CD4-positive, alpha-beta T cell treated with Interleukin-17A for 1 hour (primary cell): ENCODE measurements around the gene DBH.

Source experiments
- DNase-seq: peaks from one replicate; pipeline ENCODE4 v3.0.0-alpha.2; 2020

The DBH gene

GRCh38 chr9:133635533-133636531 lies at the start of gene DBH:
TSS of gene DBH (plus strand) at chr9:133636363. CDS start at chr9:133636372, 9 bp downstream.
- no peak for DNase-seq

GRCh38 chr9:133587051-133587450 lies 49.1 kb upstream of the DBH start:
- no peak for DNase-seq

- DNase-seq: no peak
Observed at GRCh38 chr9:133587466-133587865, 48.7 kb upstream of the DBH start.

- peak; percentile 45 for DNase-seq
Observed at GRCh38 chr9:133589454-133590227, 46.5 kb upstream of the DBH start.

- DNase-seq: no peak
Observed at GRCh38 chr9:133590231-133590855, 45.8 kb upstream of the DBH start.

- DNase-seq: no peak
Observed at GRCh38 chr9:133591116-133591910, 44.9 kb upstream of the DBH start.

- DNase-seq: no peak
Observed at GRCh38 chr9:133591985-133592384, 44.2 kb upstream of the DBH start.

- peak; percentile 24 for DNase-seq
Observed at GRCh38 chr9:133592731-133593409, 43.3 kb upstream of the DBH start.

- no peak for DNase-seq
Observed at GRCh38 chr9:133593587-133594253, 42.4 kb upstream of the DBH start.

- DNase-seq: no peak
Observed at GRCh38 chr9:133594310-133594709, 41.9 kb upstream of the DBH start.

GRCh38 chr9:133595910-133596309 lies 40.3 kb upstream of the DBH start:
- DNase-seq: no peak

GRCh38 chr9:133597316-133597957 lies 38.7 kb upstream of the DBH start:
- DNase-seq: no peak

GRCh38 chr9:133598978-133599377 lies 37.2 kb upstream of the DBH start:
- DNase-seq: no peak

- DNase-seq: no peak
Observed at GRCh38 chr9:133599470-133600173, 36.5 kb upstream of the DBH start.

GRCh38 chr9:133600739-133601138 lies 35.4 kb upstream of the DBH start:
- DNase-seq: no peak

GRCh38 chr9:133601746-133602145 lies 34.4 kb upstream of the DBH start:
- no peak for DNase-seq

GRCh38 chr9:133602277-133602676 lies 33.9 kb upstream of the DBH start:
- DNase-seq: no peak

GRCh38 chr9:133603135-133603927 lies 32.8 kb upstream of the DBH start:
- no peak for DNase-seq

- peak; percentile 29 for DNase-seq
Observed at GRCh38 chr9:133604214-133604613, 31.9 kb upstream of the DBH start.
